K562 (cell line): ENCODE results near the gene NPDC1. TPM values are rescaled to one million over a fixed set of nuclear protein-coding genes. Genes with fewer than 3 reads are reported as not detected.

ENCODE experiments used
- ATAC-seq: fragments of 200-7000 bp; cut with Tn5 transposase; 3 replicates; pipeline ENCODE4 v1.9.1; 2020; ENCODE audit warnings: moderate library complexity
- BruUV-seq: library from RNA; stranded (reverse); fragments of 400-500 nt; replicated peaks from 2 replicates; lab custom pipeline; 2021; lab: Mats Ljungman, UMichigan
- CTCF ChIA-PET: fragments of 300-600 bp; formaldehyde crosslinking; extraction: SDS; loops from one replicate; lab custom pipeline; 2021; ENCODE audit warnings: low intra/inter-chr PET ratio; lab: Yijun Ruan, JAX
- POLR2A ChIA-PET: fragments of 300-600, 350-650 bp; sonication (Branson Sonifier 250); formaldehyde crosslinking; extraction: SDS; loops from one replicate; lab custom pipeline; 2021; ENCODE audit warnings: antibody characterized with exemption, inconsistent platforms; lab: Yijun Ruan, JAX
- DNase-seq, 4 experiments: peaks; one replicate each; pipeline versions ENCODE4 v3.0.0 to v3.0.0-alpha.2; 2011 to 2018; ENCODE audit warnings: low spot score in 3 of 4, mixed read lengths in 3 of 4; ENCODE audit errors: extremely low read depth in 1 of 4
- FAIRE-seq: peaks from 2 replicates; lab custom pipeline; 2011; peaks lifted over from hg19 to GRCh38; lab: Jason Lieb, UNC
- H2AFZ ChIP-seq: 2 replicates; pipeline ENCODE4 v1.6.0; 2011; ENCODE audit warnings: low read depth, low read length, control low read depth, inconsistent platforms
- H3K27ac ChIP-seq: fragments of 200-600 bp; 3 replicates; pipeline ENCODE4 v1.8.0; 2011; ENCODE audit warnings: low read depth, mild to moderate bottlenecking, control low read depth, inconsistent platforms, low read length, moderate library complexity, mixed read lengths; ENCODE audit errors: extremely low read depth
- H3K27me3 ChIP-seq, 2 experiments: fragments of 300-600 bp in 1 of 2; 2 replicates in 1 of 2; 3 replicates in 1 of 2; pipeline versions ENCODE4 v1.6.0 to v1.8.0; 2011; ENCODE audit warnings: inconsistent platforms in 2 of 2, low read length in 2 of 2, mild to moderate bottlenecking in 1 of 2, mixed read lengths in 1 of 2, moderate library complexity in 1 of 2; ENCODE audit not compliant: control insufficient read depth in 2 of 2, insufficient read depth in 2 of 2
- H3K36me3 ChIP-seq: fragments of 300-600 bp; 3 replicates; pipeline ENCODE4 v1.8.0; 2011; ENCODE audit warnings: mild to moderate bottlenecking, low read length, inconsistent platforms; ENCODE audit not compliant: control insufficient read depth, insufficient read depth
- H3K4me1 ChIP-seq, 2 experiments: fragments of 200-600 bp in 1 of 2; replicated peaks in 1 of 2; 2 replicates in 1 of 2; 3 replicates in 1 of 2; pipeline versions ENCODE4 v1.5.1 to v1.8.0; 2011; ENCODE audit warnings: inconsistent platforms in 2 of 2, low read length in 2 of 2, mild to moderate bottlenecking in 1 of 2, mixed read lengths in 1 of 2, moderate library complexity in 1 of 2; ENCODE audit not compliant: control insufficient read depth in 2 of 2, insufficient read depth in 2 of 2
- H3K4me2 ChIP-seq: 2 replicates; pipeline ENCODE4 v1.6.1; 2011; ENCODE audit warnings: low read length, control low read depth, inconsistent platforms, mixed read lengths; ENCODE audit not compliant: insufficient read depth
- H3K4me3 ChIP-seq: fragments of 200-600 bp; sonication (generic), shearing (Covaris generic); 2 replicates; pipeline ENCODE4 v1.5.1; 2016; ENCODE audit warnings: control low read depth, inconsistent platforms
- H3K79me2 ChIP-seq: fragments of 200-600 bp; 3 replicates; pipeline ENCODE4 v1.8.0; 2011; ENCODE audit warnings: low read length, inconsistent platforms; ENCODE audit not compliant: control insufficient read depth, insufficient read depth
- H3K9ac ChIP-seq, 2 experiments: 2 replicates each; pipeline versions ENCODE4 v1.6.0 to v1.6.1; 2011; ENCODE audit warnings: low read depth in 2 of 2, low read length in 2 of 2, control low read depth in 1 of 2, inconsistent platforms in 1 of 2, mild to moderate bottlenecking in 1 of 2, mixed read lengths in 1 of 2; ENCODE audit not compliant: insufficient read depth in 1 of 2
- H3K9me1 ChIP-seq: one replicate; pipeline ENCODE4 v1.6.0; 2011; ENCODE audit warnings: inconsistent platforms, mild to moderate bottlenecking, low read length, moderate library complexity; ENCODE audit not compliant: control insufficient read depth, insufficient read depth
- H3K9me3 ChIP-seq: replicated peaks from 2 replicates; pipeline ENCODE4 v1.5.1; 2011; ENCODE audit warnings: low read depth, low read length, inconsistent platforms; ENCODE audit not compliant: control insufficient read depth, insufficient read depth
- H4K20me1 ChIP-seq: replicated peaks from 2 replicates; pipeline ENCODE4 v1.6.1; 2011; ENCODE audit warnings: low read length, inconsistent platforms, mixed read lengths; ENCODE audit not compliant: control insufficient read depth, insufficient read depth
- CAMTA2 ChIP-seq: fragments of 250-450 bp; sonication (Bioruptor Pico); conservative IDR thresholded peaks from 2 replicates; pipeline ENCODE4 v1.5.1; 2022
- ETV1 ChIP-seq: fragments of 450-650 bp; conservative IDR thresholded peaks from 2 replicates; pipeline ENCODE4 v1.6.1; 2016; ENCODE audit warnings: missing genetic modification characterization, control low read depth, low read depth, missing compliant biosample characterization
- FOSL1 ChIP-seq: fragments of 200-800 bp; sonication (Bioruptor generic); conservative IDR thresholded peaks from 2 replicates; pipeline ENCODE4 v1.6.1; 2016; ENCODE audit warnings: missing genetic modification characterization, missing compliant biosample characterization
- FOXP1 ChIP-seq: sonication (generic); formaldehyde crosslinking; IDR thresholded peaks from 2 replicates; pipeline ENCODE4 v1.8.0; 2022; ENCODE audit warnings: mild to moderate bottlenecking, missing genetic modification reagents
- HNRNPUL1 ChIP-seq: fragments of 200-400 bp; formaldehyde crosslinking; IDR thresholded peaks from 2 replicates; pipeline ENCODE4 v1.6.1; 2017; ENCODE audit warnings: low read length
- KDM2B ChIP-seq: fragments of 250-450 bp; sonication (Bioruptor Pico); IDR thresholded peaks from 2 replicates; pipeline ENCODE4 v1.8.0; 2021; ENCODE audit warnings: mild to moderate bottlenecking, moderate library complexity
- RNF2 ChIP-seq: sonication (generic); IDR thresholded peaks from 2 replicates; pipeline ENCODE4 v1.6.1; 2016
- RREB1 ChIP-seq: fragments of 250-450 bp; sonication (Bioruptor Pico); IDR thresholded peaks from 2 replicates; pipeline ENCODE4 v1.4.0; 2020
- SFPQ ChIP-seq: fragments of 200-400 bp; formaldehyde crosslinking; IDR thresholded peaks from 2 replicates; pipeline ENCODE4 v1.6.1; 2017; ENCODE audit warnings: mild to moderate bottlenecking, low read depth, low read length, moderate library complexity
- SMARCC2 ChIP-seq: fragments of 450-650 bp; IDR thresholded peaks from 2 replicates; pipeline ENCODE4 v1.6.1; 2017; ENCODE audit warnings: antibody characterized with exemption, moderate library complexity, mild to moderate bottlenecking, low read depth
- TCF7L2 ChIP-seq: fragments of 150-350 bp; IDR thresholded peaks from 2 replicates; pipeline ENCODE4 v1.6.1; 2016; ENCODE audit warnings: low read depth, mild to moderate bottlenecking, low read length, moderate library complexity
- ZEB2 ChIP-seq: fragments of 450-650 bp; IDR thresholded peaks from 2 replicates; pipeline ENCODE4 v1.6.1; 2016
- ZNF134 ChIP-seq: fragments of 250-450 bp; sonication (Bioruptor Pico); conservative IDR thresholded peaks from 2 replicates; pipeline ENCODE4 v1.4.0; 2020
- ZNF146 ChIP-seq: IDR thresholded peaks from one replicate; pipeline ENCODE4 v1.6.1; 2018; ENCODE audit warnings: missing compliant biosample characterization; ENCODE audit not compliant: unreplicated experiment
- ZNF224 ChIP-seq: sonication (generic); formaldehyde crosslinking; IDR thresholded peaks from 2 replicates; pipeline ENCODE4 v1.8.0; 2022; ENCODE audit warnings: mild to moderate bottlenecking, missing genetic modification reagents
- WGBS: fragments of 100-300 bp; shearing (Covaris generic); methylation state at CpG from one replicate; pipeline ENCODE4 v1.1.6; 2016; ENCODE audit warnings: low coverage, mixed read lengths; ENCODE audit not compliant: insufficient coverage; ENCODE audit errors: missing lambda C conversion rate; 5-methylcytosine and 5-hydroxymethylcytosine counted together
- in situ Hi-C: fragments of 300-500 bp; cut with MboI; formaldehyde crosslinking; loops from 4 replicates; pipeline ENCODE4 v1.15.0; 2018; ENCODE audit warnings: inconsistent platforms, mixed read lengths
- intact Hi-C: fragments of 100-400 bp; cut with micrococcal nuclease; formaldehyde crosslinking; loops from 2 replicates; pipeline ENCODE4 v1.14.2; 2022
- polyA plus RNA-seq, 8 experiments: library from polyadenylated mRNA; depleted of rRNA in 4 of 8; stranded (reverse) in 5 of 8; unstranded in 3 of 8; fragments of >200 nt; fragmentation: Nextera tagmentation in 2 of 8; fragmentation: Illumina TruSeq in 1 of 8; extraction: Ambion mirVana in 2 of 8; extraction: Trizol in 1 of 8; gene quantifications; 2 replicates each; pipeline versions ENCODE4 v1.2.1 to v1.2.3, GENCODE V29; 2011 to 2014; ENCODE audit warnings: inconsistent platforms in 1 of 8, missing spikeins in 1 of 8
- total RNA-seq, 7 experiments: library from RNA; depleted of rRNA in 6 of 7; stranded (reverse); fragments of >200 nt in 6 of 7; fragmentation: Illumina TruSeq in 2 of 7; extraction: Trizol in 2 of 7; gene quantifications; 2 replicates each; pipeline versions ENCODE4 v1.2.1 to v1.2.3, GENCODE V29; 2011 to 2021; ENCODE audit warnings: low replicate concordance in 1 of 7

The NPDC1 gene
- total and polyA plus RNA-seq, 9 of the 15 experiments (the other 6 are each of a cell fraction or from before 2014, with no cell fraction given) = 0.06 to 2.1 (median 0.53) TPM; not detected in 3

GRCh38 chr9:137014166-137014565 is 31.8 kb downstream of the NPDC1 start:
- Histone ChIP-seq H3K9ac (no peak overlapping the region; a peak in 1 of 4 replicates), H3K36me3 (no peaks in the 10 kb centered on the region), H3K27ac (no peak overlapping the region), H3K27me3 (no peaks in the 10 kb centered on the region), H3K9me1 (no peaks in the 10 kb centered on the region), H3K4me2 (no peak overlapping the region), H3K4me3 (no peak overlapping the region), H3K9me3 (no peaks in the 10 kb centered on the region), H4K20me1 (no peaks in the 10 kb centered on the region), H3K79me2 (no peaks in the 10 kb centered on the region), H2AFZ (no peak overlapping the region), H3K4me1 (peaks cover 0 to 72% of the 10 kb centered on the region in 2 experiments; a peak in 2 of 5 replicates)
- ATAC-seq = no peak
- no peak for FAIRE-seq
- DNase-seq = no peak
- TF ChIP-seq FOXP1 (CRISPR knock-in tag) (no peak), ETV1 (tag) (no peak), RNF2 (no peak), RREB1 (CRISPR knock-in tag) (no peak), ZNF134 (CRISPR knock-in tag) (no peak), ZNF146 (no peak), HNRNPUL1 (no peak), ZNF224 (CRISPR knock-in tag) (no peak), FOSL1 (no peak), SMARCC2 (no peak), ZEB2 (no peak), KDM2B (CRISPR knock-in tag) (no peak), SFPQ (no peak), CAMTA2 (CRISPR knock-in tag) (no peak), TCF7L2 (no peak)
- intact Hi-C loops = no loop called here
- ChIA-PET CTCF (no interaction called here), POLR2A (interaction anchor here (0.6 to 1.1 kb wide), 2 partner anchors 21 to 23 kb away, joined by 3 read pairs; no protein-coding TSS in a partner anchor)
- 84% methylated on average over 18 of the region's 23 CpGs for WGBS
- no TSS peak for BruUV-seq
- in situ Hi-C loops = no loop called here
